Urothelium cell line (cell line): Measurements from ENCODE around the gene ENDOU.
"Not testable (repeated sequence)": the region's sequence is repeated elsewhere in the genome, so short reads cannot be mapped to it uniquely, and the experiment has no call there.

ENCODE experiments used
- DNase-seq: peaks from one replicate; pipeline ENCODE4 v3.0.0; 2011; ENCODE audit warnings: low spot score, mixed read lengths
- FAIRE-seq: peaks from 2 replicates; lab custom pipeline; 2011; peaks lifted over from hg19 to GRCh38; lab: Jason Lieb, UNC

Gene ENDOU

DNA sequence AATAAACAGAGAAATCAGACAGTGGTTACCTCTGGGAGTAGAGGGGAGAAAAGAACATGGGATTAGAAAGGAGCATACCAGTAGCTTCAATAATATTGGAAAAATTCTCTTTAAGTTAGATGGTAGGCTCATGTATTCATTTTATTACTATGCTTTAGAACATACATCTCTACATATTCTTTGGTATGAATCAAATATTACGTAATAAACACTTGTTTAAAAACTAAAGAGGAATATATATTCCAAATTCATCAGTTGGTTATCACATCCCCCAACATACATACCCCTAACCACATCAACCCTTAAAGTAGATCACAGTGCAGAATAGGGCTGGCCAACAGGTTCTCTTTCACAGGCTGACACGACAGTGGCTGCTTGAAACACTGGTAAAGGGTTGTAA lies 25.0 kb downstream of the ENDOU start:
- DNase-seq (no peak), FAIRE-seq (no peak)

GRCh38 chr12:47698631-47699030 lies 26.7 kb downstream of the ENDOU start:
- DNase-seq (no peak), FAIRE-seq (no peak)

- DNase-seq (no peak), FAIRE-seq (no peak)
Measured at GRCh38 chr12:47698055-47698454, 27.2 kb downstream of the ENDOU start.

DNA sequence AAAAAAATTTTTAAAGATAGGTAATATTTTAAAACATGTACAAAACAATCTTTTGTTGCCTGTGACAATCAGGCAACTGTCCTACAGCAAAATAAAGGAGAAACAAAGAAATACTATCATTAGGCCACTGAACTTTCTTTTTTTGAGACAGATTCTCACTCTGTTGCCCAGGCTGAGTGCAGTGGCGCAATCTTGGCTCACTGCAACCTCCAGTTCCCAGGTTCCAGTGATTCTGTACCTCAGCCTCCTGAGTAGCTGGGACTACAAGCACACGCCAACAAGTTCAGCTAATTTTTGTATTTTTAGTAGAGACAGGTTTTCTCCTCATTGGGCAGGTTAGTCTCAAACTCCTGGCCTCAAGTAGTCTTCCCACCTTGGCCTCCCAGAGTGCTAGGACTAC lies 36.1 kb downstream of the ENDOU start:
- no peak for FAIRE-seq

GRCh38 chr12:47687636-47688035 lies 37.7 kb downstream of the ENDOU start:
- FAIRE-seq (no peak), DNase-seq (no peak)

More for the DNA sequence above, 36.1 kb downstream of the ENDOU start:
- no peak for DNase-seq

- no peak for FAIRE-seq
- DNase-seq, result peak; percentile 31
Measured at GRCh38 chr12:47686645-47687240, 38.5 kb downstream of the ENDOU start.

GRCh38 chr12:47679785-47680184 lies 45.5 kb downstream of the ENDOU start:
- FAIRE-seq, result no peak
- no peak for DNase-seq

DNA sequence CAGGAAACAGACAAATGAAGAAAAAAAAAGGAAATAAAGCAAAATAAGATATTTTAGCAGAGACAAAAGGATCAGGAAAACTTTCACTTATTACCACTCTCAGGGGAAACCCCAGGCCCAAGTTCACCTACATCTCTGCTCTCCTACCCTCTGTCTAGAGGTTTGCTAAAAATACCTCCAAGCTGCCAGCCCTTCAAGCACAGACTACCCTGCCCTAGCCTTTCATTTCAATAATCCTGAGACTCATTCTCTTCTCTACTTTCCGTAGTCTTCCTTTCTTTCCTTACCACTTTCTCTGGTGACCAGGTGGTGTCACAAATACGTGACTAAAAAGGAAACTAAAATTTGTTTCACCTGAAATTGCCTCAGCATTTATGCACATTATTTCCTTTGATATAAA lies 53.2 kb downstream of the ENDOU start:
- DNase-seq (no peak), FAIRE-seq (no peak)

GRCh38 chr12:47667935-47668334 lies 57.4 kb downstream of the ENDOU start:
- not testable (repeated sequence) for DNase-seq, FAIRE-seq
